ENCODE measurements around the gene MACROD2. TPM values are rescaled to one million over a fixed set of nuclear protein-coding genes. Genes with fewer than 3 reads are reported as not detected.

The MACROD2 gene
- total RNA-seq, 1 donor from 2014 or later: 78.2 TPM

DNA sequence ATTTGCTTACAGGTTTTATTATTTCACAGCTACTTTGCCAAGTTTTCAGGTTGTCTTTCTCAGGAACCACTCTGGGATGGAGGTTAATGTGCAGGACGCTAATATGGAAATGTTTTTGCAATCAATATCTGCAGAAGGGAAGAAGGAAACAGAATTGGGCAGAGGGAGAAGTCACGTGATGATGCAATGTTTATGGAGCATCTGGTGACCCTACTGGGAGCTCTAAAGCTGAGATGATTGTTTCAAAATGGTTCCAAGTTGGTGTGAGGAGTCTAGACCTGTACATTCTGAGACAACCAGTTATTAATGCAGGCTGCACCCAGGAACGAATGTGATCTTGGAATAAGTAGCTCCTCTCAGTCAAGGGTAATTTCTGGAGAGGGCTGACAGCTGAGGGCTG lies 1247.5 kb downstream of the MACROD2 start:
- no peaks in the 10 kb centered on the region for H3K9me3 ChIP-seq
- H3K27me3 ChIP-seq: no peaks in the 10 kb centered on the region
- DNase-seq (no peak), ATAC-seq (no peak)
- intact Hi-C loops (cut with DNase I): no loop called here
- no peak overlapping the region for H3K27ac ChIP-seq
- H3K36me3 ChIP-seq: no peaks in the 10 kb centered on the region
- H3K4me3 ChIP-seq: no peak overlapping the region
- no peaks in the 10 kb centered on the region for H3K4me1 ChIP-seq
- TF ChIP-seq, protein P1, sequence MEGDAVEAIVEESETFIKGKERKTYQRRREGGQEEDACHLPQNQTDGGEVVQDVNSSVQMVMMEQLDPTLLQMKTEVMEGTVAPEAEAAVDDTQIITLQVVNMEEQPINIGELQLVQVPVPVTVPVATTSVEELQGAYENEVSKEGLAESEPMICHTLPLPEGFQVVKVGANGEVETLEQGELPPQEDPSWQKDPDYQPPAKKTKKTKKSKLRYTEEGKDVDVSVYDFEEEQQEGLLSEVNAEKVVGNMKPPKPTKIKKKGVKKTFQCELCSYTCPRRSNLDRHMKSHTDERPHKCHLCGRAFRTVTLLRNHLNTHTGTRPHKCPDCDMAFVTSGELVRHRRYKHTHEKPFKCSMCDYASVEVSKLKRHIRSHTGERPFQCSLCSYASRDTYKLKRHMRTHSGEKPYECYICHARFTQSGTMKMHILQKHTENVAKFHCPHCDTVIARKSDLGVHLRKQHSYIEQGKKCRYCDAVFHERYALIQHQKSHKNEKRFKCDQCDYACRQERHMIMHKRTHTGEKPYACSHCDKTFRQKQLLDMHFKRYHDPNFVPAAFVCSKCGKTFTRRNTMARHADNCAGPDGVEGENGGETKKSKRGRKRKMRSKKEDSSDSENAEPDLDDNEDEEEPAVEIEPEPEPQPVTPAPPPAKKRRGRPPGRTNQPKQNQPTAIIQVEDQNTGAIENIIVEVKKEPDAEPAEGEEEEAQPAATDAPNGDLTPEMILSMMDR (IDR thresholded peaks at IDR 0.05): no peak

DNA sequence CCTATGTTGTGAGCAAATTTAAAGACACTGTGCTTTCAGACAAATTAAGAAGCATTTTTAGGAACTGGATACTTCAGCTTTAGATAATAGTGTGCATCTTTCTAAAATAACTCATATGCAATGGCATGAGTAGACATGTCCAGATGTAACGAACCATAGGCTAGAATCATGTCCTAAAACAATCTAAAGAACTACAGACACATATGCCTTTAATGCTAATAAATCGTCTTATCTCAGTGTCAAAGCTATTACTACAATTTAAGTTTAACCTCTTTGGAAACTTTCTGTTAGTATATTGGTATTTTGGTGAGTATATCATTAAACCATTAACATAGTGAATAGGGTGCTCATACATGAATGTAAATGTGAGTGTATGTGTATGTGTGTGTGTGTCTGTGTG lies 1250.6 kb downstream of the MACROD2 start:
- no peaks in the 10 kb centered on the region for H3K36me3 ChIP-seq
- intact Hi-C loops (cut with DNase I): no loop called here
- no peaks in the 10 kb centered on the region for H3K4me1 ChIP-seq
- H3K4me3 ChIP-seq: no peak overlapping the region
- no peak overlapping the region for H3K27ac ChIP-seq
- H3K27me3 ChIP-seq: no peaks in the 10 kb centered on the region
- ATAC-seq (no peak), DNase-seq (no peak)
- no peaks in the 10 kb centered on the region for H3K9me3 ChIP-seq
- TF ChIP-seq, protein P1 (IDR thresholded peaks at IDR 0.05): no peak

DNA sequence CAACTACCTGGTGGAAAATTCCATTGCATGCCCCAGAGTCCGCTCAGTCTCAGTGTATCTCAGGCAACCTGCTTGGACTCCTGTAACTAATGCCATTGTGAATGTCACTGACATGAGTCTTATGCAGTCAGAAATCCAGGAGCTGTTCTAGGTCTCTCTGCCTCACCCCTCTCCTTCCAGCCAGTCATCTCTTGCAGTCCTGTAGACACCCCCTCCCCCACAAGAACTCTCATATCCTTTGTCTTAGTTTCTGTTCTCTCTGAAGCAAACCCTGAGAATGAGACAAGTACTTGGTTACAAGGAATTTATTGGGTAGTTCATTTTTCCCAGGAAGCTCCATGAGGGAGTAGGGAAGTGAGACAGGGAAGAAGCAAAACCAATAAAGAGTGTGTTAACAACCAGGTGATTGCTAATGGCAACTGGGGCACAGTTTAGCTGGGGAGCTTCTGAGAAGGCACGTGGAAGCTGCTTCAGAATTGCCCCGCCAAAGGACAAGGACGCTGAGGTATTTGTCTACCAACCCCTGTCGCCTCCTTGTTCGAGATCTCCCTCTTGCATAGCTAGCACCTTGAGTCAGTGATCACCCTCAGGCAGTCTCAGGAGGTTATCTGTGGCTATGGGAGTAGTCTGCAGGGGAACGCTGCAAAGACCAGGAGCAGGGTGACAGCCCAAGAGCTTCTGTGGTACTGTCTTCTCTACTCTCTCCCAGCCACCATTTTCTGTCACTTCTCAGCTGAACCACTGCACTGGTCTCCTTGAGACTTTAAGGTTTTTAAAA lies 1253.5 kb downstream of the MACROD2 start:
- no peaks in the 10 kb centered on the region for H3K36me3 ChIP-seq
- H3K27me3 ChIP-seq: no peaks in the 10 kb centered on the region
- H3K9me3 ChIP-seq: no peaks in the 10 kb centered on the region
- no peaks in the 10 kb centered on the region for H3K4me1 ChIP-seq
- intact Hi-C loops (cut with DNase I): no loop called here
- no peak overlapping the region for H3K4me3 ChIP-seq
- ATAC-seq: peak; percentile 20
- no peak overlapping the region for H3K27ac ChIP-seq
- TF ChIP-seq, protein P1 (IDR thresholded peaks at IDR 0.05): no peak
- no peak for DNase-seq

DNA sequence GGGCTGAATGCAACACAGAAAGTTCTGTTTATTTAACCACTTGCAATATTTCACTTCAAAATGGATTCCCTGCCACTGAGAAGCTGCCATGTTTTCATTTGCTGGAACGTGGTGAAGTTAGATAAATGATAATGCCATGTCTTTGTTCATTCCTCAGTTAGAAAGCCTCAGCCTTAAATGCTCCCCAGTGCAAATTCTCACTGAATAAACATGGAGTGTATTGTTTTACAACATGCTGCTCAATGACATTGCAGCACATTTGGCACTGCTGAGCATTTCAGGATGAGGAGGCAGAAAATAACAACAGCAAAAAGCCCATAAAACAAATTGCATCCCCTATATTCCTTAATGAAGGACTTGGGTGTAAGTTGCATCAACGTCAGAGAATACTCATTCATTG lies 1255.9 kb downstream of the MACROD2 start:
- ATAC-seq (no peak), DNase-seq (no peak)
- intact Hi-C loops (cut with DNase I): no loop called here
- TF ChIP-seq, protein P1 (IDR thresholded peaks at IDR 0.05): no peak
- Histone ChIP-seq H3K27me3 (no peaks in the 10 kb centered on the region), H3K36me3 (no peaks in the 10 kb centered on the region), H3K4me3 (no peak overlapping the region), H3K27ac (no peak overlapping the region), H3K9me3 (no peaks in the 10 kb centered on the region), H3K4me1 (no peaks in the 10 kb centered on the region)

DNA sequence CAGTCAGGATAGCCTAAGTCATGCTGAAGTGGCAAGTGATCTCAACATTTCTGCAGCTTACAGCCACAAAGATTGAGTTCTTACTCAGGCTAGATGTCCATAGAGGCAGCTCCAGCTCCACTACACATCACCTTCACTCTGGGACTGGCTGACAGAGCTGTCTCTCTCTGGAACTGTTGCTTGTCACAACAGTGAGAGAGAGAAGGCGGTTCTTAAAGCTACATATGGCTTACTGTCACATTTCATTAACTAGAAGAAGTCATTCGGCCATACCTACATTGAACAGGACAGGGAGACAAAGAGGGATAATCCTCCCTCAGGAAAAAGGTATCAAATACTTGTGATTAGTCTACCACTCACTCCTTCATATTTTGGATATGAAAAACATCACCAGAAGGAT lies 1257.0 kb downstream of the MACROD2 start:
- Histone ChIP-seq H3K4me1 (no peaks in the 10 kb centered on the region), H3K36me3 (no peaks in the 10 kb centered on the region), H3K27me3 (no peaks in the 10 kb centered on the region), H3K27ac (no peak overlapping the region), H3K4me3 (no peak overlapping the region), H3K9me3 (no peaks in the 10 kb centered on the region)
- intact Hi-C loops (cut with DNase I): no loop called here
- TF ChIP-seq, protein P1 (IDR thresholded peaks at IDR 0.05): no peak
- ATAC-seq (no peak), DNase-seq (no peak)

All from upper lobe of right lung (tissue), 1 donor.